Activated B cell treated with CpG ODN at 0.5 μM for 24 hours (primary cell): ENCODE measurements around the gene ANO10. TPM values are rescaled to one million over a fixed set of nuclear protein-coding genes. Genes with fewer than 3 reads are reported as not detected.

Experiments
- ATAC-seq: fragments of 200-7000 bp; cut with Tn5 transposase; one replicate; pipeline ENCODE4 v1.10.0; 2021; ENCODE audit warnings: low read depth, mild to moderate bottlenecking, moderate library complexity
- CTCF ChIA-PET: fragments of 350-600 bp; sonication (Branson Sonifier 250); formaldehyde crosslinking; loops from one replicate; lab custom pipeline; 2021; ENCODE audit warnings: antibody characterized with exemption; lab: Charles Lee
- POLR2A ChIA-PET: fragments of 350-600 bp; sonication (Branson Sonifier 250); formaldehyde crosslinking; loops from one replicate; lab custom pipeline; 2021; ENCODE audit warnings: antibody characterized with exemption; lab: Charles Lee
- DNase-seq: peaks from one replicate; pipeline ENCODE4 v3.0.0; 2022
- H3K27ac Mint-ChIP-seq: one replicate; pipeline ENCODE4 v1.8.0; 2020; ENCODE audit warnings: mixed read lengths
- H3K27me3 Mint-ChIP-seq: one replicate; pipeline ENCODE4 v1.8.0; 2021; ENCODE audit warnings: mixed read lengths
- H3K36me3 Mint-ChIP-seq: one replicate; pipeline ENCODE4 v1.8.0; 2021; ENCODE audit warnings: low read depth, mixed read lengths
- H3K4me1 Mint-ChIP-seq: one replicate; pipeline ENCODE4 v1.8.0; 2021; ENCODE audit warnings: mixed read lengths
- H3K4me3 Mint-ChIP-seq: one replicate; pipeline ENCODE4 v1.8.0; 2020; ENCODE audit warnings: mild to moderate bottlenecking, mixed read lengths
- H3K9me3 Mint-ChIP-seq: one replicate; pipeline ENCODE4 v1.8.0; 2020; ENCODE audit warnings: mixed read lengths
- intact Hi-C: fragments of 100-400 bp; cut with micrococcal nuclease; formaldehyde crosslinking; loops from one replicate; pipeline ENCODE4 v1.15.1; 2024
- total RNA-seq: library from RNA; stranded (reverse); gene quantifications from 2 replicates; pipeline ENCODE4 v1.2.3, GENCODE V29; 2022
- TF ChIP-seq, protein P1 (sequence below): fragments of 200-600 bp; IDR thresholded peaks from one replicate; pipeline ENCODE4 v1.8.0; 2022; ENCODE audit warnings: antibody characterized with exemption, mild to moderate bottlenecking

The ANO10 gene
- total RNA-seq, 1 donor from 2014 or later = 6.4 TPM

GRCh38 chr3:43515208-43515917 lies 106.4 kb downstream of the ANO10 start:
- no peak for DNase-seq
- intact Hi-C loops = no loop called here
- H3K27me3 Mint-ChIP-seq = no peaks in the 10 kb centered on the region
- TF ChIP-seq, protein P1, sequence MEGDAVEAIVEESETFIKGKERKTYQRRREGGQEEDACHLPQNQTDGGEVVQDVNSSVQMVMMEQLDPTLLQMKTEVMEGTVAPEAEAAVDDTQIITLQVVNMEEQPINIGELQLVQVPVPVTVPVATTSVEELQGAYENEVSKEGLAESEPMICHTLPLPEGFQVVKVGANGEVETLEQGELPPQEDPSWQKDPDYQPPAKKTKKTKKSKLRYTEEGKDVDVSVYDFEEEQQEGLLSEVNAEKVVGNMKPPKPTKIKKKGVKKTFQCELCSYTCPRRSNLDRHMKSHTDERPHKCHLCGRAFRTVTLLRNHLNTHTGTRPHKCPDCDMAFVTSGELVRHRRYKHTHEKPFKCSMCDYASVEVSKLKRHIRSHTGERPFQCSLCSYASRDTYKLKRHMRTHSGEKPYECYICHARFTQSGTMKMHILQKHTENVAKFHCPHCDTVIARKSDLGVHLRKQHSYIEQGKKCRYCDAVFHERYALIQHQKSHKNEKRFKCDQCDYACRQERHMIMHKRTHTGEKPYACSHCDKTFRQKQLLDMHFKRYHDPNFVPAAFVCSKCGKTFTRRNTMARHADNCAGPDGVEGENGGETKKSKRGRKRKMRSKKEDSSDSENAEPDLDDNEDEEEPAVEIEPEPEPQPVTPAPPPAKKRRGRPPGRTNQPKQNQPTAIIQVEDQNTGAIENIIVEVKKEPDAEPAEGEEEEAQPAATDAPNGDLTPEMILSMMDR = no peak
- peaks cover 6% of the 10 kb centered on the region for H3K36me3 Mint-ChIP-seq
- H3K27ac Mint-ChIP-seq = no peak overlapping the region
- H3K4me3 Mint-ChIP-seq = no peak overlapping the region
- ATAC-seq = no peak
- ChIA-PET POLR2A (no interaction called here), CTCF (no interaction called here)
- peaks cover 25% of the 10 kb centered on the region for H3K9me3 Mint-ChIP-seq
- H3K4me1 Mint-ChIP-seq = no peaks in the 10 kb centered on the region

GRCh38 chr3:43512754-43513404 lies 108.9 kb downstream of the ANO10 start:
- Mint-ChIP-seq H3K4me3 (no peak overlapping the region), H3K36me3 (no peaks in the 10 kb centered on the region), H3K27me3 (no peaks in the 10 kb centered on the region), H3K9me3 (peaks cover 4% of the 10 kb centered on the region), H3K4me1 (no peaks in the 10 kb centered on the region), H3K27ac (no peak overlapping the region)
- CTCF ChIA-PET = no interaction called here
- TF ChIP-seq, protein P1 = no peak
- POLR2A ChIA-PET = no interaction called here
- ATAC-seq (no peak), DNase-seq (no peak)
- intact Hi-C loops = no loop called here

GRCh38 chr3:43506644-43507043 lies 115.2 kb downstream of the ANO10 start:
- POLR2A ChIA-PET = no interaction called here
- intact Hi-C loops = no loop called here
- Mint-ChIP-seq H3K36me3 (no peaks in the 10 kb centered on the region), H3K9me3 (no peaks in the 10 kb centered on the region), H3K27ac (no peak overlapping the region), H3K27me3 (no peaks in the 10 kb centered on the region), H3K4me3 (no peak overlapping the region), H3K4me1 (no peaks in the 10 kb centered on the region)
- TF ChIP-seq, protein P1 = no peak
- no peak for ATAC-seq
- DNase-seq = no peak
- CTCF ChIA-PET = no interaction called here

- DNase-seq (no peak), ATAC-seq (no peak)
- Mint-ChIP-seq H3K4me1 (no peaks in the 10 kb centered on the region), H3K36me3 (no peaks in the 10 kb centered on the region), H3K9me3 (no peaks in the 10 kb centered on the region), H3K4me3 (no peak overlapping the region), H3K27me3 (no peaks in the 10 kb centered on the region), H3K27ac (no peak overlapping the region)
- CTCF ChIA-PET = no interaction called here
- TF ChIP-seq, protein P1 = no peak
- intact Hi-C loops = no loop called here
- POLR2A ChIA-PET = no interaction called here
Observed at GRCh38 chr3:43505351-43505750, 116.5 kb downstream of the ANO10 start.

DNA sequence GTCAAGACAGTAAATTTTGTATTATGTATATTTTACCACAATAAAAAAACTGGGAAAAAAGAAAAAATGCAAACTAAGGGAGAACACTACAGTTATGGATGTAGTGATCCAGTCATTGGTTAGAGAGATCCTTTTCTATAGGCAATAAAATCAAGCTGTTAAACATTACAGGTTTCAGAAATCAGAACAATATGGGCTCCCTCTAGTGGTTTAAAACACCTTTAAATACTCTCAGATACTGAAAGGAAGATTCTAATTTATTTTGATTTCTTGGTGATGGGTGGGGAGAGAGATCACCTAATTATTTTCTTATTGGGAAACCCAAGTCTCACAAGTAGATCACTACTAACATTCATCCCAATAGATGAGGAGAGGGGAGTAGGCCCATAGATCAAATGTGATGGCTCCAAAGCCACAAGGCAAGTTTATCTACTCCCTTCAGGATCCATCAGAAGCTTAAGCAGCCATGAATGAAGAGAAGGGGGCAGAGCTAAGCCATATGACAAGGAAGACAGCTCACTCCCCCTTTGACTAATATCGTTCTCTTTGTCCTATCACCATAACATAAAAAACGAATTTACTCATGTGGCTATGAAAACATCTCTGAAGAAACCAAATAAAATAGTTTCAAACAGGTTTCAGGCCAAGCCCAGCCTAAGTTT lies 118.6 kb downstream of the ANO10 start:
- H3K27me3 Mint-ChIP-seq = no peaks in the 10 kb centered on the region
- no peaks in the 10 kb centered on the region for H3K4me1 Mint-ChIP-seq
- ATAC-seq (no peak), DNase-seq (no peak)
- intact Hi-C loops = loop anchor here (1.0 kb wide), 2 partner anchors 341 to 542 kb away; no protein-coding TSS in a partner anchor
- TF ChIP-seq, protein P1 = no peak
- CTCF ChIA-PET = interaction anchor here (0.5 to 3.6 kb wide), 8 partner anchors 14 to 672 kb away, joined by 3 to 25 read pairs (median 4); no protein-coding TSS in a partner anchor
- H3K9me3 Mint-ChIP-seq = no peaks in the 10 kb centered on the region
- POLR2A ChIA-PET = no interaction called here
- H3K27ac Mint-ChIP-seq = no peak overlapping the region
- no peaks in the 10 kb centered on the region for H3K36me3 Mint-ChIP-seq
- H3K4me3 Mint-ChIP-seq = no peak overlapping the region
